NCI-H2171 treated with DMSO at 0.1 percent for 48 hours (cell line): ENCODE results near the gene DZIP1L.
"Not testable (repeated sequence)": the region's sequence is repeated elsewhere in the genome, so short reads cannot be mapped to it uniquely, and the experiment has no call there.

Source experiments
- DNase-seq: peaks from one replicate; lab custom pipeline; 2025; lab: John Stamatoyannopoulos, UW

Gene DZIP1L, protein sequence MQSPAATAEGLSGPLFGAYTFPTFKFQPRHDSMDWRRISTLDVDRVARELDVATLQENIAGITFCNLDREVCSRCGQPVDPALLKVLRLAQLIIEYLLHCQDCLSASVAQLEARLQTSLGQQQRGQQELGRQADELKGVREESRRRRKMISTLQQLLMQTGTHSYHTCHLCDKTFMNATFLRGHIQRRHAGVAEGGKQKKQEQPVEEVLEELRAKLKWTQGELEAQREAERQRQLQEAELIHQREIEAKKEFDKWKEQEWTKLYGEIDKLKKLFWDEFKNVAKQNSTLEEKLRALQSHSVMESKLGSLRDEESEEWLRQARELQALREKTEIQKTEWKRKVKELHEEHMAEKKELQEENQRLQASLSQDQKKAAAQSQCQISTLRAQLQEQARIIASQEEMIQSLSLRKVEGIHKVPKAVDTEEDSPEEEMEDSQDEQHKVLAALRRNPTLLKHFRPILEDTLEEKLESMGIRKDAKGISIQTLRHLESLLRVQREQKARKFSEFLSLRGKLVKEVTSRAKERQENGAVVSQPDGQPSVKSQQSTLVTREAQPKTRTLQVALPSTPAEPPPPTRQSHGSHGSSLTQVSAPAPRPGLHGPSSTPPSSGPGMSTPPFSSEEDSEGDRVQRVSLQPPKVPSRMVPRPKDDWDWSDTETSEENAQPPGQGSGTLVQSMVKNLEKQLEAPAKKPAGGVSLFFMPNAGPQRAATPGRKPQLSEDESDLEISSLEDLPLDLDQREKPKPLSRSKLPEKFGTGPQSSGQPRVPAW

DNA sequence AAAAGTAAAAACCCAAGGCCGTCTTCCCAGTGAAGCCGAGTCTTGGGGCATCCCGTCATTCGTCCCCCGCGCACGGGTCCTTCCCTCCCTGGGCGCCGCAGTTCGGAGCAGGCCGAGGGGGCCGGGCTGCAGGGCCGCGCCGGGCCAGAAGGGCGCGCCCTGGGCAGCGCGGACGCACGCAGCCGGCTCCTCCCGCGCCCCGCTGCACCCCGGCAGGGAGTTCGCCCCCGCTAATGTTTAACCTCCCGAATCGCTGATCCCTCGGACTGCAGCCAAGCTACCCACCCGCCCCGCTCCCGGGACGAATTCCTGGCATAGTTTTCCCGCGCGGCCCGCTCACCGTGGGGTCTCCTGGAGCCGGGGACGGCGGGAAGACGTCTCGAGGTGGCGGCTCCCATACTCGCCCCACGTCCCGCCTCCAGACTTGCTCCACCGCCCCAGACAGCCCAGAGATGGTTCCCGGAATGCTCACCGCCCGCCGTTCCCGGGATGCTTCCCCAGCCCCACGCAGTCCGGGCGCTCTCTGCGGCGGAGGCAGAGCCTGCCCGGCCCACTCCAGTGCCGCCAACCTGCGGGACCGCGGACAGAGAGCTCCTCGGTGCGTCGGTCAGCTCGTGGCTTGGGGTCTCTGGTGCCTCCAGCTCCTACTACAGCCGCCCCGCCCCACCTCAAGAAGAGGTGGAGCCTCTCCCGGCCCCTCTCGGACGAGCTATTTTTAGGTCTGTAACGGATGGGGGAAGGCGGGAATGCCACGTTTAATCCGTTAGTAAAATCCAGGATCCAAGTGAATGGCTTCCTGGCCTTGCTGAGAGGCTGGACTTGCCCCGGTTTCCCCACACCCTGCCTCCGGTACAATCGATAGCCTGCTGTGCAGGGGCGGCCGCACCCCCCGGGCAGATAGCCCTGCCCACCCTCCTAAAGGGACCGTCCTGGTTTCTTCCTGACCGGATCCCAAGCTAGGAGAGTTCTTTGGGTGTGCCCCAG, at the start of gene DZIP1L:
Gene DZIP1L, minus strand, starts transcription at position 621 of the 984 bp plus-strand sequence. CDS start 11,637 bp downstream, outside the sequence.
- DNase-seq = peak; percentile 74

DNA sequence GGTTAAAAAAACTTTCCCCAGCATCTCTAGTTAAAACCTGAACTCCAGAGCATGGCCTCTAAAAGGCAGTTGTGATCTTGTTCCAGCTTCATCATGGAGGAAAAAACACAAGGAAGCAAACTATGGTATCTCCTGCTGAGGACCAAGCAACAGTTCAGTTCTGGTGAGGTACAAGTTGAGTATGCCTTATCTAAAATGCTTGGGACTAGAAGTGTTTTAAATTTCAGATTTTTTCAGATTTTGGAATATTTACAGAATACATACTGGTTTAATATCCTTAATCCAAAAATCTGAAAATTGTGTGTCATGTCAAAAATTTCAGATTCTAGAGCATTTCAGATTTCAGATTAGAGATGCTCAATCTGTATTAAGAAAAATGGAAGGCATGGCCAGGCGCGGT, 49.7 kb upstream of the DZIP1L start:
- DNase-seq = no peak

DNA sequence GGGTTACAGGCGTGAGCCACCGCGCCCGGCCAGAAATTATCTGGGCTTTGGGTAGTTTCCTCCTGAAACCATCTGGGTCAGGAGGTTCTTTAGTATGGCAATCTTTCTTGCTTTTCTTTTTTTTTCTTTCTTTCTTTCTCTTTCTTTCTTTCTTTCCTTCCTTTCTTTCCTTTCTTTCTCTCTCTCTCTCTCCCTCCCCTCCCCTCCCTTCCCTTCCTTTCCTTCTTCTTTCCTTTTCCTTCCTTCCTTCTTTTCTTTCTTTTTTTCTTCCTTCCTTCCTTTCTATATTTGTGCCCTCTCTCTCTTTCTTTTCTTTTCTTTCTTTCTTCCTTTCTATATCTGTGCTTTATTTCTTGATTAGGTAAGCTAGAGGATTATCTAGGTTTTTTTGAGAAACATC, 42.3 kb upstream of the DZIP1L start:
- DNase-seq = no peak

DNA sequence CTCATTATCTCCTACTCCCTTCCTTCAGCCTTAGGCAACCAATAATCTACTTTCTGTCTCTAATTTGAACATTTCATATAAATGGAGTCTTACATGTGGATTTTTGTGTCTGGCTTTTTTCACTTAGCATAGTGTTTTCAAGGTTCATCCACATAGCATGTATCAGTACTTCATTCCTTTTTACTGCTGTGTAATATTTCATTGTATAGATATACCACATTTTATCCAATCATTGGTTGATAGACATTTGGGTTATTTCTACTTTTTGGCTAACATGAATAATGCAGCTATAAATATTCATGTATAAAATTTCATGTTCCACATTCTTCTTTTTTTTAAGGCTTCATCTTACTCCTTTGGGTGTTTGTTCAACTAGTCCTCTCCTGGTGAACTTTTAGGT, 39.1 kb upstream of the DZIP1L start:
- DNase-seq = no peak

DNA sequence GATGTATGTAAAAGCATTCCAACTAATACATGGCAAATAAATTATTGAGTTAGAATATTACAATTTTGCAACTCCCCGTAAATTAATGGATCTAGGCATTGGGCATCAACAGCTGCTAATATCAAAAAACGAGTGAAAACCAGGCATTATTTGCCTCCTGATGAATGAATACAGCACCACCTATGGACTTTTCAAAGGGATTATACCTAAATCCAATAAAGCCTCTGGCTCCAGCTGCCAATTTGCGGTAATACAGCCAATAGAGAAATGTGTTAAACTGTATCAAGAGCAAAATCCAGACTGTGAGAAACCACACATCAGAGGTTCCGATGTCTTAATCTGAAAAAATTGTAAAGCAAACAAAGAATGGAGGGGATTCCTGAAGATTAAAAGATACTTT, 33.1 kb upstream of the DZIP1L start:
- no peak for DNase-seq

DNA sequence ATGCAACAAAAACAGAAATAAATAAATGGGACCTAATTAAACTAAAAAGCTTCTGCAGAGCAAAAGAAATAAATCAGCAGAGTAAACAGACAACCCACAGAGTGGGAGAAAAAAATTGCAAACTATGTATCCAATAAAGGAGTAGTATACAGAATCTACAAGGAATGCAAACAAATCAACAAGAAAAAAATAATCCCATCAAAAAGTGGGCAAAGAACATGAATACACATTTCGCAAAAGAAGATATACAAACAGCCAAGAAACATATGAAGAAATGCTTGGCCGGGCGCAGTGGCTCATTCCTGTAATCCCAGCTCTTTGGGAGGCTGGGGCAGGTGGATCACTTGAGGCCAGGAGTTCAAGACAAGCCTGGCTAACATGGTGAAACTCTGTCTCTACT, 26.8 kb upstream of the DZIP1L start:
- not testable (repeated sequence) for DNase-seq

DNA sequence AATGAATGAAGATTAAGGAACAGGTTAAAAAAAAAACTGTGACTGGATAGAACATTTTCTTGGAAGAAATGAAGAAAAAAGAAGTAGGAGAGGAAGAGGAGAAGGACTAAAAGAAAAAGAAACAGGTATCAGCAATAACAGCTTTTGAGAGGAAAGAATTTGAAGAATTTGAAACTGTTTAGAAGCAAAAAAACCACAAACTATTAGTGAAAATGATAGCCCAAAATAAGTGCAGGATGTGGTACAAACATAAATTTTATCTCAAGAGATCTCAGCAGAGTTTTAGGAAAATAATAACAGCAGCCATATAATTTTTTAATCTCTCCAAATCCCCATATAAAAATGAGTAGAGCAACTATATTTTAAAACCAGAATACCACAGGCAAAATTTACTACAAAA, 25.5 kb upstream of the DZIP1L start:
- no peak for DNase-seq

DNA sequence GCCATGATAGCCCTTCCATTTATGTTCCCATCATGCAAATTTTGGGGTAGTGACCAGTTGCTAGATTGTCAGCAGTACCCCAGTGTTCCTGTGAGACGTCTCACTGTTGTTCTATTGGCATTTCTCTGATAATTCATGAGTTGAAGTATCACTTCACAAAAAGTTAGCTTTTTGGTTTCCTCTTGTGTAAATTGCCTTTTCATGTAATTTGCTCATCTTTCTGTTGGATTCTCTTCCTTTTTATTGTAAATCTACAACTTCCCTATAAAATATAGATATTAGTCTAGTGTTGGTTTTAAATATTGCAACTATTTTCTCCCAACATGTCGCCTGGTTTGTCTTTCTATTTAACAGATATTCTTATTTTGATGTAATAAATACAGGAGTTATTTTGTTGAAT, 24.3 kb upstream of the DZIP1L start:
- no peak for DNase-seq

DNA sequence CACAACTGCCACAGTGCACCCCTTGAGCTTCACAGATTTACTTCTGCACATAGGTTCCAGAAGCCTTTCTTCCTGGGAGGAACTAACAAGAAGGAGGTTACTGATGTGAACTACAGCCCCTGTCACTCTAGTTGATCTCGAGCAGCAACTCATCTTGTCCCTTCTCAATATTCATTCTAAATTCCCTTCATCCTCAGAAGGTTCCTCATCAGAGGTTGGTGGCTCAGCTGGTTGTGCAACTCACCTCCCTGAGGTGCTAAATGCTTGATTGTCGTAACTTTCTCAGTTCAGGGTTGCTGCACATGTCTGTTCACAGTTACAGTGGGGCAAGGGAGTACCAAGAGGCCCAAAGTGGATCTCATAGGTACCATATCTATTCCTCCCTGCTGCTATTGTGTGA, 22.5 kb upstream of the DZIP1L start:
- DNase-seq = no peak

DNA sequence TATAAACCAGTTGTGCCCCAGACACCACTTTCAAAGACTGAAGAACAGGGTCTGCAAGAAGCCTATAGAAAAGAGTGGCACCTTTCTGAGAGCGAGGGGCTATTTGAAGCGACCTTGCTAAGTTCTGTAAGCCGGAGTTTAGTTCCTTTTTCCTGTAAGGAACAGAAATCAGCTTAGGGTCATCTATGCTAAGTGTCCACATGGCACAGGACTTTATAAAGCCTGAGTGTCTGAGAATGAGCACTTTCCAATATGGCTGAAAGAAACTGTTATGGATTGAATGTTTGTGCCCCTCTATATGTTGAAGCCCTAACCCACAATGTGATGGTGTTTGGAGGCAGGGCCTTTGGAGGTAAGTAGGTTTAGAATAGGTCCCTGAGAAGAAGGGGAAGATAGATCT, 20.8 kb upstream of the DZIP1L start:
- DNase-seq = no peak

DNA sequence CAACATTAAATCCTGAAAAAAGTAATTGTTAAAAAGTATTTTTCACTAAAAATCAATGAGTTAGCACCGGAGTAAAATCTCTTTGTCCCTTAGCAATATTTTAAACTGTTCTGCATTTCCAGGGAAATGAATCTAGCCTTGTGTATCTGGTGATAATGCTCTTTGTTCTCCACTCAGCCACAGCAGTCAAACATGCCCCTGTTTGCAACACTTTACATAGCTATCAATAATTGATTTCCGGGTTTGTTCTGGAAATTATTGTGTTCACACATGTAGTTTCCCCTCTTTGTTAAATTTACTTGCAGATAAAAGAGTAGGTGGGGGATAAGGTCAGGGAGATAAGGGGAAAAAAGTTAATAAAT, 20.4 kb upstream of the DZIP1L start:
- no peak for DNase-seq

DNA sequence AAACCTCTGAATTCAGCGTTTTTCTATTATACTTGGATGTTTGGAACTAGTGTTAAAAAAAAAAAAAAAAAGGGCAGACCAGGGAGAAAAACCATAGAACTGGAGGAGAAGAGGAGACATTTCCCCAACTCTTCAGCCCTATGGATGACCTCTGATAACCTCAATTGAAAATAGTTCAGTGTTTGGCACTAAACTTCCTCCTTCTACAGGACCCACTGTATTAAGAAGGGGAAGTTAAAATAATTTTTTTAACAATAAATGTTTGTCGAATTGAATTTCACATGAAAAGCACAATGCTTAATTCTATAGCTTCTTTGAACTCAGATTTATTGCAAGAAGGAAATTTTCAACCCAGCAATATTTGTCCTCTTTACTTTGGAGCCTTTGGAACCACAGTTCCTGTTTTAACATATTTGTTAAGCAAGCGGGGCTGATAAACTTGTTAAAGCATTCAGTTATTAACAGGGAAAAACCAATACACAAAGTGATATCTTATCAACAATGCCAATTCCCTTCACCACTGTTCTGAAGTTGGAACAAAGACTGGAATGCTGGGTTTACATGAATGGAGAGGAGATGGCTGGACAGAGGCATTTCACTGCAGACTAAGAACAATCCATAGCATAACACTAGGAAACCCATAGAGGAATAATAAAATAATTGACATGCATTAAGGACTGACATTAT, 19.9 kb upstream of the DZIP1L start:
- no peak for DNase-seq

DNA sequence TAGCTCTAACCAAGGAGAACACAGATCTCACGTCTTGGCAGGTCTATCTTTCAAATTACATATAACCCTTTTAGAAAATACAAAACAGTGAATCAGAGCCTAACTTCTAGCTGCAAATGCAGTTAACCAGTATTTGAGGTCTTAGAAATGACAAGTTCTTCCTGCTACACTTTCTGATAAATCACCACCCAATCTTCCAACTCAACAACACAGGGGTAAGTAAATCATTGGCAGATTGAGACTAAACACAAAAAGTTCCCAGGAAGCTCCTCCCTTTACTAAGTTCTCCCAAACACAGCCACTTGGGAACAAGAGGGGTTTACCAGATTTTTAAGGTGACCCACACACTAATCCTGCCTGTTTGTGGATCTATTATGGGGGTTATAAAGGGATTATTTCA, 16.8 kb upstream of the DZIP1L start, which contains the start of gene A4GNT:
Gene A4GNT, minus strand, starts transcription at position 152 of the 400 bp plus-strand sequence. CDS start 1,134 bp downstream, outside the sequence.
- no peak for DNase-seq

DNA sequence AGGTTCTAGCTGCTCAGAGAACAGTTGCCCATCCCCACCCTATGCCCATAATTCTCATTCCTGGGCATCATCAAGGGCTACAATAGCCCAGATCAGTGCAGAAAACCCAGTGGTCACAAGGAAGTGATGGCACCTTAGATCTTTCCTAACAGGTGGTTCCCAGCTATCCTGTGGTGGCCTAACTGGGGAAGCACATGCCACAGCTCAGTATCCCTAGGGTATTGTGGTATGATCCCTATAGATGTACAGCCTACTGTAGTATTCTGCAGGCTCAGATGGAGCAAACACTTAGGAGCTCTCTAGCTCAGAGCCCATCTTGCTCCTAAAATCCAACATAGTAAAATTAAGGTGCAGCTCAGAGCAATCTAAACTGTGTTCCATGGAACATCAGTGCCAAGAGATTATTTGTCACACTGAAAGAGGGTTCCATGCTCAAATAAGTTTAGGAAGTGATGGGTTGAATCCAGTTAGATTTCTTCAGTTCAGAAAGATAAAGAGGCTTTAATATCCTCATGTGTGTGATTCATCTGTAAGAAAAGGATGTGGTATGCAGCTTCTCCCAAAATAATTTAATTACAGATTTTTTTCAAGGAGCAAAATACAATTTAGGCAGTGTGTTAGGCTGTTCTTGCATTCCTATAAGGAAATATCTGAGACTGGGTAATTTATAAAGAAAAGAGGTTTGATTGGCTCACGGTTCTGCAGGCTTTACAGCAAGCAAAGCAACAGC, 12.4 kb upstream of the DZIP1L start:
- DNase-seq = no peak

DNA sequence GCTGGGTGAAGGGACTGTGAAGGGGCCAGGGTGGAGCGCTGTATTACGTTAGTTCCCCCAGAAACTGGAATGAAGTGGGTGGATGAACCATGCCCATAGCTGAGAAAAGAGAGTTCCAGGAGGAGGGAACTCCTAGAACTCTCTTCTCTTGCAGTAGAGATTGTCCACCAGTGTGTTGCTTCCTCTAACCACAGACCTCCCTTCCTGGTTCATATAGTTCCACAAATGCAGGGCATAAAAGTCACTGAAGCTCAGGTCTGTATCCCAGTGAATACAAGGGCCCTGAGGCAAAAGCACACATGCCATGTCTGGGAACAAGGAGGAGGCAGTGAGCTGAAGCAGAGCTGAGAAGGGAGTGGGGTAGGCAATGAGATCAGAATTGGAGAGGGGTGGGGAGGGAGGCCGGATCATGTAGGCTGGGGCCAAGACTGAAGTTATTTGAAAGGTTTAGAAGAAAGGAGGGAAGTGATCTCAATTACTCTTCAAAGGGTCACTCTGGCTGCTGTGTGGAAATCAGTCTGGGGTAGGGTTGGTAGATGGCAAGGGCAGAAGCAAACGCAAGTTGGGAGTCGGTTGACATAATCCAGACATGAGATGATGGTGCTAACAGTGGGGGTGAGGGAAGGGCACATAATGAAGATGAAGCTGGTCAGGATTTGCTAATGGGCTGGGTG, 10.3 kb upstream of the DZIP1L start:
- DNase-seq = no peak

DNA sequence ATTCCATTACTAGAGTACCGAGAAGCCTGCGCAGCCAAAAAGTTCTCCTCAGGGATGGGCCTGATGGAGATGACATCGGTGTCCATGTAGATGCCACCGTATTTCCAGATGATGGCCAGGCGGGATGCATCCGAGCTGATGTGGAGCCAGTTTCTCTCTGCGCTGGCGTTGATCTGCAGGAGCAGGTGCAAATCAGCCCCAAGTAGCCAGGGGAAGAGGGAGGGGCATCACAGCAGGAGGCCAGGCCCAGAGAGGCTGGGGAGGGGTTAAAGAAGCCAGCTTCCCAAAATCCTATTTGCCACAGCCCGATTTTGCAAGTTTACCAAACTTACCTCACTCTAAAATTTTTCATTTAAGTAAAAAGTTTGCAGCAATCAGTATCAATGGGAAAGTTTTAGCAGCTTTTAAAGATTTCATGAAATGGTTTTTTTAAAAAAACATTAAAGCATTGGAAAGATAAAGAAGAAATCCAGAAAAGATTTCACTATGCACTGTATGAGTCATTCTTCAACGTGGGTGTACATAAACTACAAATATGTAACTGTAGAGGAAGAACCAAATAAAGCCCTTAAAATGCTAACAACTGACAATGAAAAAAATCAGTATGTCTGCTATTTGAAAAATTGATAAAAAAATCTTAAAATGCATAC, 9.4 kb upstream of the DZIP1L start:
- no peak for DNase-seq

DNA sequence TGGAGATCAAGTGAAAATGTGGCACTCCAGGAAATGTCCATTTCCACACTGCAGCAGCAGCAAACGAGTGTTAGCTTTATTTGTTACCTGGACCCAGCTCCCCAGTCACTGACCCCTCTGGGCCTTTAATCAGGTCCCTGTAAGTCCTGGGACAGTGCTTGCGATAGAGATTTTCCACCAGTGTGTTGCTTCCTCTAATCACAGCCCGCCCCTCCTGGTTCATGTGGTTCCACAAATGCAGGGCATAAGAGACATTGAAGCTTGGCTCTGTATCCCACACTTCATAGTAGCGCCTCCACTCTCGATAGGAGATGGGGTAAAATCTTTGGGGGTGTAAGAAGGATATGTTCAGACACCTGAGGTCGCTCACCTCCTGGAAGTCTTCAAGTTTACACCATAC, 8.8 kb upstream of the DZIP1L start:
- no peak for DNase-seq

DNA sequence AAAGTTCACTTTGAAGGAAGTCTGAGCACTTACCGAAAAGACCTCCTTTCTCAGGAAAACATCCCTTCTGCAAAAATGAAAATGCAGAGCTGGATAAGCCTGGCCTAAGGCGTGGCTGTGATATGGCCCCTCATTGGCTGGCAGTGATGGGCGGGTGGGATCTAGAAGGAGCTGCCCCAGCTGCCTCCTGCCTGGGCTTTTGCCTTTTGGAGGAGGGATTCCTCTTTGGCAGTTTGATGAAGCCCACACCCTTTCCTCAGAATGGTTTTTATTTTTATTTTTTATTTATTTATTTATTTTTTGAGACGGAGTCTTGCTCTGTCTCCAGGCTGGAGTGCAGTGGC, 4.0 kb upstream of the DZIP1L start:
- no peak for DNase-seq

DNA sequence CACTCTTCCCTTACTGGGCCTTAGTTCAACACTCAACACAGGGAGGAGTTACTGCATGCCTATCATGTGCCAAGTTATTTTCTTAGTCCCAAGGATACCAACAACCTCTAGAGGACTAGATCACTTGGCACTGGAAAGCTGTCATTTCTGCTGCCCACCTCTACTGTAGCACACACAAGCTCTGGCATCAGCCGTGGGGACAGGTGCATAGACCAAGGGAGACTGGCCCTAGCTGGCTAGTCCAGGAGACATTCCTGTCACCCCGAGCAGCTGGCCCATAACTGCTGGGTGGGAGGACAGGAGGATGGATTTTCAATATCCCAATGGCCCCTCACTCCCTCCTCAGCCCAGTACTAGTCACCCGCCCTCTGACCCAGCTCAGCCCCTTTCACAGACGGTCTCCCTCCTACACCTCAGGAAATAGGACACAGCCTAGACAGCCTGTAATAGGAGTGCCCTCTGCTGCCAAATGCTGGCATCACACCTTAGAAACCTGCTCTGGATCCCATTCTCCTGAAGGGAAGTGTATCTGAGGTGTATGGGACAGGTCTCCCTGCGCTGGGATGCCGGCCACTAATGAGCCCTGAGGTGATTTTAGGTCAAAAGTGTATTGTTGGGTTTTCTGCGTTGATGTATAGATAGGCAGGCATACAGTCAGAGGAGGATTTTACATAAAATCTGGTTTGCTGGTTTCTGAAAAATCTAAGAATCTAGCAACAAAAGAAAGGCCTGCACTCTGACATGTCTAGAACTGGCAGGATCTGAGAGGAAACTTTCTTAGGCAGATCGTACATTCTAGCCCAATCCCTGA, 3.4 kb upstream of the DZIP1L start:
- peak; percentile 60 for DNase-seq
